Tongue (tissue), 2 donors: Measurements from ENCODE around the gene RAG1. TPM values are rescaled to one million over a fixed set of nuclear protein-coding genes. Genes with fewer than 3 reads are reported as not detected.

Experiments
- DNase-seq: peaks from one replicate; pipeline ENCODE4 v3.0.0-alpha.2; 2015
- total RNA-seq: library from RNA; depleted of rRNA; stranded (reverse); fragments of >200 nt; gene quantifications from one replicate; pipeline ENCODE4 v1.2.3, GENCODE V29; 2014

The RAG1 gene
- total RNA-seq, 1 donor from 2014 or later, result 2.2 TPM

DNA sequence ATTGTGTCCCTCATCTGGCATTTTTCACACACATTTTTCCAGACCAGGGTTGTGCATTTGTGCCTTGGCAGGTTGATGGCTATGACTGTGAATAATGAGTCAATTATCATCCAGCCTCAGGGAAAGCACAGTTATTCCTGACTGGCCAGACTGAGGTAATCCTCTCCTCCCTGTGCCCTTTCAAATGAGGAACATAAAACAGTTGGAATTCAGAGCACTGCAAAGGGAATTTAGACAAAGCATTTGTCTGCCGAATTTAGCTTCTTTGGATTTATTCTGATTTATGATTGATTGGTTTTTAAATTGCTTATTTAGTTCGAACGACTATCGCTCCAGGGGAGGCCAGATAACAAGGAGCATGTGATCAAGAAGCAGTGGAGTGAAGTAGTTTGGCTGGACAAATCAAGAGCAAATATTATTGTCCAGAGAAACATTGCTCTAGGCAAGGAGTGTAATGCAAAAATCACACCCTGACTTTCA lies 61.0 kb downstream of the RAG1 start:
- DNase-seq, result no peak

Other genes with a start within 250 kb of the RAG1 start
- gene TRAF6, start 57.7 kb upstream of the RAG1 start, total RNA-seq, result 12.5 TPM
- gene IFTAP, start 26.5 kb downstream of the RAG1 start, total RNA-seq, result 31.4 TPM
- 0.21 TPM for gene RAG2, start 30.2 kb downstream of the RAG1 start, total RNA-seq